Astrocyte of the cerebellum (primary cell): ENCODE results near the gene STXBP1.
"Not testable (repeated sequence)": the region's sequence is repeated elsewhere in the genome, so short reads cannot be mapped to it uniquely, and the experiment has no call there.

Source experiments
- DNase-seq: peaks from one replicate; pipeline ENCODE4 v3.0.0-alpha.2; 2011; ENCODE audit warnings: low read depth
- H3K4me3 ChIP-seq: 2 replicates; pipeline ENCODE4 v1.5.1; 2011; ENCODE audit warnings: mild to moderate bottlenecking, low read depth, low read length, moderate library complexity
- CTCF ChIP-seq: IDR thresholded peaks from 2 replicates; pipeline ENCODE4 v1.5.1; 2012; ENCODE audit warnings: low read length, low read depth, moderate library complexity, mild to moderate bottlenecking; ENCODE audit errors: missing control alignments
- in situ Hi-C: cut with HindIII; loops from 2 replicates; pipeline ENCODE4 v1.10.0; 2017; ENCODE audit warnings: low sequenced_read_pairs

Gene STXBP1

GRCh38 chr9:127614961-127615360, 2.9 kb downstream of the STXBP1 start:
- TF ChIP-seq CTCF = no peak
- DNase-seq = no peak
- in situ Hi-C loops = no loop called here
- H3K4me3 ChIP-seq = no peak overlapping the region

GRCh38 chr9:127621339-127621970, 9.4 kb downstream of the STXBP1 start:
- H3K4me3 ChIP-seq, DNase-seq, in situ Hi-C loops: not testable (repeated sequence)

- DNase-seq = no peak
Observed at GRCh38 chr9:127626752-127627493, 14.8 kb downstream of the STXBP1 start.

GRCh38 chr9:127627494-127627855, 15.4 kb downstream of the STXBP1 start:
- H3K4me3 ChIP-seq = no peak overlapping the region
- no peak for TF ChIP-seq CTCF
- in situ Hi-C loops = loop anchor here (25.0 kb wide), 1 partner anchor 235 kb away; the partner anchor contains the start of gene ENG
- DNase-seq = no peak

More at GRCh38 chr9:127626752-127627493, 14.8 kb downstream of the STXBP1 start:
- TF ChIP-seq CTCF = no peak
- in situ Hi-C loops = loop anchor here (25.0 kb wide), 1 partner anchor 235 kb away; the partner anchor contains the start of gene ENG
- no peak overlapping the region for H3K4me3 ChIP-seq

GRCh38 chr9:127628758-127629467, 16.8 kb downstream of the STXBP1 start:
- TF ChIP-seq CTCF = no peak
- in situ Hi-C loops = loop anchor here (25.0 kb wide), 1 partner anchor 233 kb away; the partner anchor contains the start of gene ENG
- no peak for DNase-seq
- H3K4me3 ChIP-seq = no peak overlapping the region

GRCh38 chr9:127629468-127630081, 17.5 kb downstream of the STXBP1 start:
- no peak for DNase-seq
- H3K4me3 ChIP-seq = no peak overlapping the region

More at GRCh38 chr9:127629468-127630081, 17.5 kb downstream of the STXBP1 start:
- no peak for TF ChIP-seq CTCF
- in situ Hi-C loops = loop anchor here (25.0 kb wide), 1 partner anchor 233 kb away; the partner anchor contains the start of gene ENG
